Neural progenitor cell (in vitro differentiated cells): Measurements from ENCODE around the gene MGAT4B. TPM values are rescaled to one million over a fixed set of nuclear protein-coding genes. Genes with fewer than 3 reads are reported as not detected.

ENCODE experiments used
- DNase-seq: peaks from one replicate; pipeline ENCODE4 v3.0.0-alpha.2; 2016; ENCODE audit warnings: low spot score
- H2AFZ ChIP-seq: fragments of 200-600 bp; sonication (generic); replicated peaks from 2 replicates; pipeline ENCODE4 v1.6.1; 2016; ENCODE audit warnings: antibody characterized with exemption
- H3F3A ChIP-seq: fragments of 200-600 bp; sonication (generic); 2 replicates; pipeline ENCODE4 v1.6.1; 2016; ENCODE audit warnings: antibody characterized with exemption, low read depth
- H3K27ac ChIP-seq: fragments of 200-600 bp; sonication (generic); 2 replicates; pipeline ENCODE4 v1.5.1; 2016; ENCODE audit warnings: mild to moderate bottlenecking
- H3K27me3 ChIP-seq: fragments of 200-600 bp; sonication (generic); 2 replicates; pipeline ENCODE4 v1.6.1; 2016; ENCODE audit warnings: mild to moderate bottlenecking, moderate library complexity
- H3K36me3 ChIP-seq: fragments of 200-600 bp; sonication (generic); 2 replicates; pipeline ENCODE4 v1.5.1; 2016
- H3K4me1 ChIP-seq: fragments of 200-600 bp; sonication (generic); 2 replicates; pipeline ENCODE4 v1.6.1; 2016; ENCODE audit warnings: mixed run types
- H3K4me2 ChIP-seq: fragments of 200-600 bp; sonication (generic); 2 replicates; pipeline ENCODE4 v1.6.1; 2016
- H3K4me3 ChIP-seq: fragments of 200-600 bp; sonication (generic); 2 replicates; pipeline ENCODE4 v1.5.1; 2016
- H3K79me2 ChIP-seq: fragments of 200-600 bp; sonication (generic); 2 replicates; pipeline ENCODE4 v1.6.1; 2016; ENCODE audit warnings: low read depth
- H3K9ac ChIP-seq: fragments of 200-600 bp; sonication (generic); 2 replicates; pipeline ENCODE4 v1.6.1; 2016
- H3K9me3 ChIP-seq: fragments of 200-600 bp; sonication (generic); 2 replicates; pipeline ENCODE4 v1.5.1; 2016; ENCODE audit warnings: low read depth
- H4K20me1 ChIP-seq: fragments of 200-600 bp; sonication (generic); 2 replicates; pipeline ENCODE4 v1.6.1; 2016; ENCODE audit warnings: low read depth
- H3K27ac Mint-ChIP-seq: 3 replicates; pipeline ENCODE4 v1.8.0; 2021; ENCODE audit warnings: mixed read lengths
- H3K27me3 Mint-ChIP-seq: 2 replicates; pipeline ENCODE4 v1.8.0; 2022; ENCODE audit warnings: low read depth, mild to moderate bottlenecking, inconsistent platforms, moderate library complexity, mixed read lengths; ENCODE audit not compliant: insufficient read depth
- H3K36me3 Mint-ChIP-seq: 3 replicates; pipeline ENCODE4 v1.8.0; 2021; ENCODE audit warnings: mixed read lengths
- H3K4me1 Mint-ChIP-seq: 3 replicates; pipeline ENCODE4 v1.8.0; 2021; ENCODE audit warnings: mixed read lengths
- H3K4me3 Mint-ChIP-seq: 3 replicates; pipeline ENCODE4 v1.8.0; 2021; ENCODE audit warnings: mild to moderate bottlenecking, moderate library complexity, mixed read lengths
- H3K9me3 Mint-ChIP-seq: 3 replicates; pipeline ENCODE4 v1.8.0; 2020; ENCODE audit warnings: mixed read lengths
- CTCF ChIP-seq: fragments of 200-600 bp; sonication (generic); IDR thresholded peaks from 2 replicates; pipeline ENCODE4 v1.5.1; 2017; ENCODE audit warnings: antibody characterized with exemption, mild to moderate bottlenecking
- EZH2 ChIP-seq: fragments of 200-600 bp; sonication (generic); IDR thresholded peaks from 2 replicates; pipeline ENCODE4 v1.6.1; 2017; ENCODE audit warnings: antibody characterized with exemption, mild to moderate bottlenecking, moderate library complexity
- EZH2phosphoT487 ChIP-seq: fragments of 200-600 bp; sonication (generic); IDR thresholded peaks from 2 replicates; pipeline ENCODE4 v1.6.1; 2017; ENCODE audit warnings: antibody characterized with exemption
- total RNA-seq: library from RNA; depleted of rRNA; stranded (reverse); fragments of >200 nt; gene quantifications from 2 replicates; pipeline ENCODE4 v1.2.3, GENCODE V29; 2015; ENCODE audit warnings: low replicate concordance

Gene MGAT4B
- total RNA-seq, 1 donor from 2014 or later: 32.1 TPM

- no peak for DNase-seq
- H3K36me3 Mint-ChIP-seq: peaks cover 33% of the 10 kb centered on the region
- no peak overlapping the region for H3K4me3 ChIP-seq
- H3K36me3 ChIP-seq: no peaks in the 10 kb centered on the region
- H3K27ac ChIP-seq: no peak overlapping the region
- peaks cover 2% of the 10 kb centered on the region for H3K27me3 Mint-ChIP-seq
- TF ChIP-seq CTCF: no peak
- TF ChIP-seq EZH2phosphoT487: no peak
- TF ChIP-seq EZH2: no peak
- H3K9me3 ChIP-seq: no peaks in the 10 kb centered on the region
- no peak overlapping the region for H3K4me2 ChIP-seq
- H2AFZ ChIP-seq: no peak overlapping the region
- no peaks in the 10 kb centered on the region for H3K27me3 ChIP-seq
- no peak overlapping the region for H3K27ac Mint-ChIP-seq
- H3K4me1 ChIP-seq: no peaks in the 10 kb centered on the region
- H3F3A ChIP-seq: no peaks in the 10 kb centered on the region
- H3K9me3 Mint-ChIP-seq: no peaks in the 10 kb centered on the region
- no peaks in the 10 kb centered on the region for H3K4me1 Mint-ChIP-seq
- H3K79me2 ChIP-seq: no peaks in the 10 kb centered on the region
- peaks cover 4% of the 10 kb centered on the region for H4K20me1 ChIP-seq
- no peak overlapping the region for H3K4me3 Mint-ChIP-seq
- H3K9ac ChIP-seq: no peak overlapping the region
Measured at GRCh38 chr5:179778591-179778990, 28.1 kb downstream of the MGAT4B start.

GRCh38 chr5:179777909-179778308 is 28.8 kb downstream of the MGAT4B start:
- no peak overlapping the region for H3K4me3 ChIP-seq
- H2AFZ ChIP-seq: no peak overlapping the region
- no peaks in the 10 kb centered on the region for H3K36me3 ChIP-seq
- no peaks in the 10 kb centered on the region for H3K27me3 ChIP-seq
- no peaks in the 10 kb centered on the region for H3F3A ChIP-seq
- H3K27ac ChIP-seq: no peak overlapping the region
- H3K9me3 ChIP-seq: no peaks in the 10 kb centered on the region
- Mint-ChIP-seq H3K27me3 (peaks cover 2% of the 10 kb centered on the region), H3K27ac (no peak overlapping the region), H3K36me3 (peaks cover 38% of the 10 kb centered on the region), H3K4me3 (no peak overlapping the region), H3K9me3 (no peaks in the 10 kb centered on the region), H3K4me1 (no peaks in the 10 kb centered on the region)
- no peak overlapping the region for H3K4me2 ChIP-seq
- no peak for DNase-seq
- H3K4me1 ChIP-seq: no peaks in the 10 kb centered on the region
- peaks cover 4% of the 10 kb centered on the region for H4K20me1 ChIP-seq
- H3K9ac ChIP-seq: no peak overlapping the region
- TF ChIP-seq EZH2phosphoT487: no peak
- no peak for TF ChIP-seq CTCF
- TF ChIP-seq EZH2: no peak
- H3K79me2 ChIP-seq: no peaks in the 10 kb centered on the region

- no peaks in the 10 kb centered on the region for H3K9me3 Mint-ChIP-seq
- peaks cover 4% of the 10 kb centered on the region for H4K20me1 ChIP-seq
- H3K79me2 ChIP-seq: no peaks in the 10 kb centered on the region
- H2AFZ ChIP-seq: no peak overlapping the region
- H3K9me3 ChIP-seq: no peaks in the 10 kb centered on the region
- TF ChIP-seq EZH2 (no peak), EZH2phosphoT487 (no peak), CTCF (no peak)
- no peaks in the 10 kb centered on the region for H3K4me1 Mint-ChIP-seq
- no peak overlapping the region for H3K4me3 Mint-ChIP-seq
- H3K27ac Mint-ChIP-seq: no peak overlapping the region
- peaks cover 40% of the 10 kb centered on the region for H3K36me3 Mint-ChIP-seq
- H3K4me2 ChIP-seq: no peak overlapping the region
- no peaks in the 10 kb centered on the region for H3K27me3 ChIP-seq
- H3F3A ChIP-seq: no peaks in the 10 kb centered on the region
- no peak overlapping the region for H3K4me3 ChIP-seq
- H3K4me1 ChIP-seq: no peaks in the 10 kb centered on the region
- peaks cover 2% of the 10 kb centered on the region for H3K27me3 Mint-ChIP-seq
- no peak for DNase-seq
- no peak overlapping the region for H3K27ac ChIP-seq
- no peaks in the 10 kb centered on the region for H3K36me3 ChIP-seq
- H3K9ac ChIP-seq: no peak overlapping the region
Measured at GRCh38 chr5:179777456-179777855, 29.2 kb downstream of the MGAT4B start.
